Stimulated activated CD4-positive, alpha-beta T cell treated with anti-CD3 and anti-CD28 coated beads, Interleukin-15, amount 100 ng/mL, for 1 hour (primary cell): ENCODE data around the gene ALOX15B.

Experiments used
- DNase-seq, 2 donors: peaks; one replicate each; pipeline ENCODE4 v3.0.0-alpha.2; 2020; ENCODE audit warnings: low read depth in 1 of 2, low spot score in 1 of 2

The ALOX15B gene

GRCh38 chr17:8038954-8039610, at the start of gene ALOX15B:
Gene ALOX15B (plus strand): TSS chr17:8039059. CDS start chr17:8039156, 97 bp downstream.
- no peak for DNase-seq

- DNase-seq, result peak; percentile 90 to 96
Observed at GRCh38 chr17:7989781-7990655, 48.8 kb upstream of the ALOX15B start.

- no peak for DNase-seq
Observed at GRCh38 chr17:7992516-7992915, 46.3 kb upstream of the ALOX15B start.

GRCh38 chr17:7992924-7993323, 45.9 kb upstream of the ALOX15B start:
- no peak for DNase-seq

- no peak for DNase-seq
Observed at GRCh38 chr17:7993972-7994589, 44.8 kb upstream of the ALOX15B start.

GRCh38 chr17:7995724-7996123, 43.1 kb upstream of the ALOX15B start:
- DNase-seq, result no peak

GRCh38 chr17:7997186-7997585, 41.7 kb upstream of the ALOX15B start:
- DNase-seq, result no peak

GRCh38 chr17:8001976-8002720, 36.7 kb upstream of the ALOX15B start, which contains the start of gene GUCY2D:
Gene GUCY2D (plus strand): TSS chr17:8002615. CDS start chr17:8003048, 433 bp downstream.
- DNase-seq, result no peak

GRCh38 chr17:8002721-8003593, 35.9 kb upstream of the ALOX15B start:
- no peak for DNase-seq

- no peak for DNase-seq
Observed at GRCh38 chr17:8003594-8004181, 35.2 kb upstream of the ALOX15B start.

GRCh38 chr17:8004899-8005298, 34.0 kb upstream of the ALOX15B start:
- DNase-seq, result no peak

- DNase-seq, result no peak
Observed at GRCh38 chr17:8005357-8005756, 33.5 kb upstream of the ALOX15B start.

GRCh38 chr17:8005967-8006730, 32.7 kb upstream of the ALOX15B start:
- no peak for DNase-seq

GRCh38 chr17:8006836-8007680, 31.8 kb upstream of the ALOX15B start:
- no peak for DNase-seq

- DNase-seq, result no peak
Observed at GRCh38 chr17:8007836-8008235, 31.0 kb upstream of the ALOX15B start.

- DNase-seq, result no peak
Observed at GRCh38 chr17:8012045-8012580, 26.7 kb upstream of the ALOX15B start.

GRCh38 chr17:8012996-8013640, 25.7 kb upstream of the ALOX15B start:
- DNase-seq, result no peak
